Neural progenitor cell (in vitro differentiated cells): Measurements from ENCODE around the gene CNPY2. TPM values are rescaled to one million over a fixed set of nuclear protein-coding genes. Genes with fewer than 3 reads are reported as not detected.

Source experiments
- DNase-seq: peaks from one replicate; pipeline ENCODE4 v3.0.0-alpha.2; 2016; ENCODE audit warnings: low spot score
- H2AFZ ChIP-seq: fragments of 200-600 bp; sonication (generic); replicated peaks from 2 replicates; pipeline ENCODE4 v1.6.1; 2016; ENCODE audit warnings: antibody characterized with exemption
- H3F3A ChIP-seq: fragments of 200-600 bp; sonication (generic); 2 replicates; pipeline ENCODE4 v1.6.1; 2016; ENCODE audit warnings: antibody characterized with exemption, low read depth
- H3K27ac ChIP-seq: fragments of 200-600 bp; sonication (generic); 2 replicates; pipeline ENCODE4 v1.5.1; 2016; ENCODE audit warnings: mild to moderate bottlenecking
- H3K27me3 ChIP-seq: fragments of 200-600 bp; sonication (generic); 2 replicates; pipeline ENCODE4 v1.6.1; 2016; ENCODE audit warnings: mild to moderate bottlenecking, moderate library complexity
- H3K36me3 ChIP-seq: fragments of 200-600 bp; sonication (generic); 2 replicates; pipeline ENCODE4 v1.5.1; 2016
- H3K4me1 ChIP-seq: fragments of 200-600 bp; sonication (generic); 2 replicates; pipeline ENCODE4 v1.6.1; 2016; ENCODE audit warnings: mixed run types
- H3K4me2 ChIP-seq: fragments of 200-600 bp; sonication (generic); 2 replicates; pipeline ENCODE4 v1.6.1; 2016
- H3K4me3 ChIP-seq: fragments of 200-600 bp; sonication (generic); 2 replicates; pipeline ENCODE4 v1.5.1; 2016
- H3K79me2 ChIP-seq: fragments of 200-600 bp; sonication (generic); 2 replicates; pipeline ENCODE4 v1.6.1; 2016; ENCODE audit warnings: low read depth
- H3K9ac ChIP-seq: fragments of 200-600 bp; sonication (generic); 2 replicates; pipeline ENCODE4 v1.6.1; 2016
- H3K9me3 ChIP-seq: fragments of 200-600 bp; sonication (generic); 2 replicates; pipeline ENCODE4 v1.5.1; 2016; ENCODE audit warnings: low read depth
- H4K20me1 ChIP-seq: fragments of 200-600 bp; sonication (generic); 2 replicates; pipeline ENCODE4 v1.6.1; 2016; ENCODE audit warnings: low read depth
- H3K27ac Mint-ChIP-seq: 3 replicates; pipeline ENCODE4 v1.8.0; 2021; ENCODE audit warnings: mixed read lengths
- H3K27me3 Mint-ChIP-seq: 2 replicates; pipeline ENCODE4 v1.8.0; 2022; ENCODE audit warnings: low read depth, mild to moderate bottlenecking, inconsistent platforms, moderate library complexity, mixed read lengths; ENCODE audit not compliant: insufficient read depth
- H3K36me3 Mint-ChIP-seq: 3 replicates; pipeline ENCODE4 v1.8.0; 2021; ENCODE audit warnings: mixed read lengths
- H3K4me1 Mint-ChIP-seq: 3 replicates; pipeline ENCODE4 v1.8.0; 2021; ENCODE audit warnings: mixed read lengths
- H3K4me3 Mint-ChIP-seq: 3 replicates; pipeline ENCODE4 v1.8.0; 2021; ENCODE audit warnings: mild to moderate bottlenecking, moderate library complexity, mixed read lengths
- H3K9me3 Mint-ChIP-seq: 3 replicates; pipeline ENCODE4 v1.8.0; 2020; ENCODE audit warnings: mixed read lengths
- EZH2 ChIP-seq: fragments of 200-600 bp; sonication (generic); IDR thresholded peaks from 2 replicates; pipeline ENCODE4 v1.6.1; 2017; ENCODE audit warnings: antibody characterized with exemption, mild to moderate bottlenecking, moderate library complexity
- EZH2phosphoT487 ChIP-seq: fragments of 200-600 bp; sonication (generic); IDR thresholded peaks from 2 replicates; pipeline ENCODE4 v1.6.1; 2017; ENCODE audit warnings: antibody characterized with exemption
- total RNA-seq: library from RNA; depleted of rRNA; stranded (reverse); fragments of >200 nt; gene quantifications from 2 replicates; pipeline ENCODE4 v1.2.3, GENCODE V29; 2015; ENCODE audit warnings: low replicate concordance
- TF ChIP-seq, protein P1 (sequence below): fragments of 200-600 bp; sonication (generic); IDR thresholded peaks from 2 replicates; pipeline ENCODE4 v1.5.1; 2017; ENCODE audit warnings: antibody characterized with exemption, mild to moderate bottlenecking

CNPY2 gene
- total RNA-seq, 1 donor from 2014 or later = 128 TPM

DNA sequence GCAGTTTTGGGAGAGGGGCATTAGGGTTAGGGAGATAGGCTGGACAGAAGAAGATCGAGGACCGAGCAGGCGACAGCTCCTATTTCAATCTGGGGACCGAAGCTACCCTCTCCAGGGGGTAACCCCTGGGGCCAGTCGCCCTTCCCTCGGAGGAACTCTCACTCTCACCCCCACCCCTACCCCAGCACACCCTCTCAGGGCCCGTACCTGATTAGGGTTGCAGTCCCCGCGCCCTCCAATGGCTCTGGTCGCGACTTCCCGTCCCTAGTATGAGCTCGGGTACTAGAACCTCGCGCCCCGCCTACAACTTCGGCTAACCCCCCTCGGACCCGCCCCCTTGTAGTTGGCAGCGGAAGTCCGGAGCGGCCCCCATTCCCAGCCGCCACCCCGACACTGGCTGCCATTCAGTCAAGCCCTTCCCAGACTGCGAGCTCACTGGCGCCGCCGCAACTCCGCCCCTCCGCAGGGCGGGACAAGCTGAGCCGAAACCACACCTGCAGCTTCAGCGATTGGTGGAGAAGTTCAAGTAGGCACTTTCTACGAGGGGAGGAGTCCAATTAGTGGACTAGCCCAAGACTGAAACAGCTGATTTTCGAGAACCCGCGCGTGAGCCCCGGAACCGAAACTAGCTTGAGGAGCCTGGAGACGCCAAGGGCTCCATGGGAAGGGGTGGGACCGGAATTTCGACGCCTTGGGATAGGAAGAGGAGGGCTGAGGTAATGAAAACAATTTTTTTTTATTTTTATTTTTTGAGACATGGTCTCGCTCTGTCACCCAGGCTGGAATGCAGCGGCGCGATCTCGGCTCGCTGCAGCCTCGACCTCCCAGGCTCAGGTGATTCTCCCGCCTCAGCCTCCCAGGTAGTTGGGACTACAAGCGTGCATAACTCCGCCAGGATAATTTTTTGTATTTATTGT lies 44.3 kb upstream of the CNPY2 start, which contains the start of gene STAT2:
Gene STAT2, minus strand, starts transcription at position 257 of the 917 bp plus-strand sequence. CDS start 3,536 bp downstream, outside the sequence.
- Histone ChIP-seq H3K9me3 (no peaks in the 10 kb centered on the region), H2AFZ (peak within 1 kb of the TSS; percentile 48), H3K36me3 (no peaks in the 10 kb centered on the region), H3K9ac (peak within 1 kb of the TSS; percentile 58), H3K4me2 (peak within 1 kb of the TSS; percentile 83), H4K20me1 (no peaks in the 10 kb centered on the region), H3K27me3 (peaks cover 10% of the 10 kb centered on the region), H3F3A (peaks cover 10% of the 10 kb centered on the region), H3K27ac (peak within 1 kb of the TSS; percentile 8), H3K4me1 (peaks cover 3% of the 10 kb centered on the region), H3K4me3 (peak within 1 kb of the TSS; percentile 85), H3K79me2 (peaks cover 22% of the 10 kb centered on the region)
- peak within 1 kb of the TSS; percentile 73 for H3K27ac Mint-ChIP-seq
- TF ChIP-seq, protein P1, sequence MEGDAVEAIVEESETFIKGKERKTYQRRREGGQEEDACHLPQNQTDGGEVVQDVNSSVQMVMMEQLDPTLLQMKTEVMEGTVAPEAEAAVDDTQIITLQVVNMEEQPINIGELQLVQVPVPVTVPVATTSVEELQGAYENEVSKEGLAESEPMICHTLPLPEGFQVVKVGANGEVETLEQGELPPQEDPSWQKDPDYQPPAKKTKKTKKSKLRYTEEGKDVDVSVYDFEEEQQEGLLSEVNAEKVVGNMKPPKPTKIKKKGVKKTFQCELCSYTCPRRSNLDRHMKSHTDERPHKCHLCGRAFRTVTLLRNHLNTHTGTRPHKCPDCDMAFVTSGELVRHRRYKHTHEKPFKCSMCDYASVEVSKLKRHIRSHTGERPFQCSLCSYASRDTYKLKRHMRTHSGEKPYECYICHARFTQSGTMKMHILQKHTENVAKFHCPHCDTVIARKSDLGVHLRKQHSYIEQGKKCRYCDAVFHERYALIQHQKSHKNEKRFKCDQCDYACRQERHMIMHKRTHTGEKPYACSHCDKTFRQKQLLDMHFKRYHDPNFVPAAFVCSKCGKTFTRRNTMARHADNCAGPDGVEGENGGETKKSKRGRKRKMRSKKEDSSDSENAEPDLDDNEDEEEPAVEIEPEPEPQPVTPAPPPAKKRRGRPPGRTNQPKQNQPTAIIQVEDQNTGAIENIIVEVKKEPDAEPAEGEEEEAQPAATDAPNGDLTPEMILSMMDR = no peak
- TF ChIP-seq EZH2 (no peak), EZH2phosphoT487 (no peak)
- H3K27me3 Mint-ChIP-seq = peaks cover 8% of the 10 kb centered on the region
- peak; percentile 99 for DNase-seq
- peaks cover 5% of the 10 kb centered on the region for H3K36me3 Mint-ChIP-seq
- peak within 1 kb of the TSS; percentile 96 for H3K4me3 Mint-ChIP-seq
- peaks cover 17% of the 10 kb centered on the region for H3K4me1 Mint-ChIP-seq
- H3K9me3 Mint-ChIP-seq = no peaks in the 10 kb centered on the region

DNA sequence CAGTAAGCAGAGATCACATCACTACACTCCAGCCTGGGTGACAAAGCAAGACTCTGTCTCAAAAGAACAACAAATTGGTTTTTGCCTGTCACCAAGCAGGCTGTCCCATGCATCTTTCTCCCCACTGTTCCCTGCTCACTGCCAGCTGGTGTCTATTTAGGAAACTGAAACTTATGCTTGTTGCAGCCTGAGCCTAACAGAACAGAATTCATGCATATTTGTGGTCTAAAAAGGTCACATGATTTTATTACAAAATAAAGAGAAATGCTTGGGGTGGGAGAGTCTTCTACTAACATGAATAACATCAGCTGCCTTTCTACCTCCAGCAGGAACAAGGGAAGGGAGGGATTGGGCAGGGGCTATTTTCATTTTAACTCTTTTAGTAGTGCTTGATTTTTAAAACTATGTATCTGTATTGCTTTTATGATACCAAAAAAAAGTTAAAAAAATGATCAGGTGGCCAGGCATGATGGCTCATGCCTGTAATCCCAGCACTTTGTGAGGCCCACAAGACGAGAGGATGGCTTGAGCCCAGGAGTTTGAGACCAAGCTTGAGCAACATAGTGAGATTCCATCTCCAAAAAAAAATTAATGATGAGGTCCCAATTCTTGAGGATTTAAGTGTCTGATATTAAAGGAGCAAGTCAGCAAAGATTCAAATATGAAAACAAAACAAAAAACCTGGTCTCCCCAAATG lies 43.2 kb upstream of the CNPY2 start:
- Histone ChIP-seq H3K4me3 (peak overlapping the region; percentile 85), H3K4me2 (peak overlapping the region; percentile 82), H3K36me3 (no peaks in the 10 kb centered on the region), H3K27ac (peak overlapping the region; percentile 8), H3K4me1 (peaks cover 3% of the 10 kb centered on the region), H2AFZ (peak overlapping the region; percentile 48), H3F3A (peaks cover 10% of the 10 kb centered on the region), H4K20me1 (no peaks in the 10 kb centered on the region), H3K9ac (peak overlapping the region; percentile 58), H3K9me3 (no peaks in the 10 kb centered on the region), H3K79me2 (peaks cover 22% of the 10 kb centered on the region), H3K27me3 (peaks cover 10% of the 10 kb centered on the region)
- no peak overlapping the region for H3K27ac Mint-ChIP-seq
- H3K4me1 Mint-ChIP-seq = peaks cover 17% of the 10 kb centered on the region
- peaks cover 7% of the 10 kb centered on the region for H3K36me3 Mint-ChIP-seq
- H3K9me3 Mint-ChIP-seq = no peaks in the 10 kb centered on the region
- TF ChIP-seq EZH2phosphoT487 (no peak), EZH2 (no peak)
- TF ChIP-seq, protein P1 = no peak
- H3K27me3 Mint-ChIP-seq = peaks cover 6% of the 10 kb centered on the region
- no peak for DNase-seq
- peak overlapping the region; percentile 96 for H3K4me3 Mint-ChIP-seq

DNA sequence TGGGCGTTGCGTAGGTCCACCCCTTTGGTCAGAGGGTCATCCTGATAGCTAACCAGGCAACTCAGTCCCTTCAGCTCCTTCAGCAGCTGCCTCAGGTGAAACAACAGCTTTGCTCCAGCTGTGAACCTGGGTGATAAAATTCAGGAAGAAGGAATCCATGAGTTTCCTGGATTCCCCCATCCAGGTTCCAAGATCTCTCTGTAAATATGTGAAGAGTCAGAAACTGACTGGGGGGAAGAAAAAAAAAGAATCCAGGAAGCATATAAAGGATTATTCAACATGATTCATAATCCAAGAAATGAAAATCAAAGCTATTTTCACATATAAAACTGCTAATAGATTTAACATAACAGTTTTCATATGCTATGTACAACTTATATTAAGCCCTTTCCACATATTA lies 35.5 kb upstream of the CNPY2 start:
- DNase-seq = no peak
- peaks cover 32% of the 10 kb centered on the region for H3K36me3 Mint-ChIP-seq
- peaks cover 5% of the 10 kb centered on the region for H3K36me3 ChIP-seq
- no peak overlapping the region for H2AFZ ChIP-seq
- no peaks in the 10 kb centered on the region for H3K27me3 ChIP-seq
- no peaks in the 10 kb centered on the region for H3K4me1 Mint-ChIP-seq
- no peak overlapping the region for H3K27ac Mint-ChIP-seq
- no peak overlapping the region for H3K27ac ChIP-seq
- no peak overlapping the region for H3K9ac ChIP-seq
- peaks cover 2% of the 10 kb centered on the region for H3K27me3 Mint-ChIP-seq
- no peak overlapping the region for H3K4me3 ChIP-seq
- H3K9me3 ChIP-seq = no peaks in the 10 kb centered on the region
- no peak overlapping the region for H3K4me3 Mint-ChIP-seq
- H4K20me1 ChIP-seq = no peaks in the 10 kb centered on the region
- no peak for TF ChIP-seq EZH2phosphoT487
- no peak for TF ChIP-seq EZH2
- TF ChIP-seq, protein P1 = no peak
- H3K79me2 ChIP-seq = no peaks in the 10 kb centered on the region
- no peaks in the 10 kb centered on the region for H3K9me3 Mint-ChIP-seq
- H3K4me2 ChIP-seq = no peak overlapping the region
- no peaks in the 10 kb centered on the region for H3K4me1 ChIP-seq
- H3F3A ChIP-seq = no peaks in the 10 kb centered on the region
